HG03457 (cell line): Measurements from ENCODE around the gene KRTAP5-4.
"Not testable (repeated sequence)": the region's sequence is repeated elsewhere in the genome, so short reads cannot be mapped to it uniquely, and the experiment has no call there.

ENCODE experiments used
- ATAC-seq: cut with Tn5 transposase; IDR thresholded peaks from one replicate; pipeline ENCODE4 v1.9.1; 2021; ENCODE audit warnings: moderate number of reproducible peaks; ENCODE audit not compliant: unreplicated experiment

KRTAP5-4 gene

DNA sequence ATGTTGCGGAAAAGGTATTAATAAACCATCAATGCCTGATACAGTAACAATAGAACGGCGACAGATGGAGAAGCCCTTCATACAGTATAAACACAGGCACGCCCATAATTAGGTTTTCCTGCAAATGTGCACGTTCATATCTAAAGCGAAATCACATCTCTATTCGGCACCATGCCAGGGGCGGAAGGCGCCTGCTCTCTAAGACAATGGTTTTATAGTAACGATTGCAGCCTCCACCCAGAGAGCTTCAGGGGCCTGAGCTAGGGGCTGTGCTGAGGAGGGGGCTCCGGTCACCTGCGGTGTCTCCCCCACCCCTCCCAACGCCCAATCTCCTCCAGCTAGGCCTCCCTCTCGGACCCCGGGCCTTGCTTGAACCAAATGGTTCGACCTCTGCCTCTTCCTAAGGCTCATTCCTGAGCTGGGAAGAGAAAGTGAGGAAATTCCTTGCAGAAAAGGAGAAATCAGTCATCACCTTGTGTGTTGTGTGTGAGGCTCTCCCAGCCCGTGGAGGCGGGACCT is 17.2 kb upstream of the KRTAP5-4 start:
- no peak for ATAC-seq

DNA sequence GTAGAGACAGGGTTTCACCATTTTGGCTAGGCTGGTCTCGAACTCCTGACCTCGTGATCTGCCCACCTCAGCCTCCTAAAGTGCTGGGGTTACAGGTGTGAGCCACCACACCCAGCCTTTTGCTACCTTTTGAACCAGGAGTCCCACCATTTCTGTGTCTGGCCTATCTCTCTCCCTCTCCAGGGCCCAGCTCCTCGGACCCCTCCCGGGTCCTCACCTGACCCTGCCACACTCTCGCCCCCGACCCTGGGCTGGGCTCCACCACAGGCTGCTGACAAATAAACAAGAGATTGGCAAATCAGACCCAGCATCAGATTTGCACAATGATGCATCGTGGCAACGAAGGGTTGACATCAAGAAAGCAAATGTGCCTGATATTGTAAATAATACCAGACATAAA is 16.4 kb upstream of the KRTAP5-4 start:
- no peak for ATAC-seq

DNA sequence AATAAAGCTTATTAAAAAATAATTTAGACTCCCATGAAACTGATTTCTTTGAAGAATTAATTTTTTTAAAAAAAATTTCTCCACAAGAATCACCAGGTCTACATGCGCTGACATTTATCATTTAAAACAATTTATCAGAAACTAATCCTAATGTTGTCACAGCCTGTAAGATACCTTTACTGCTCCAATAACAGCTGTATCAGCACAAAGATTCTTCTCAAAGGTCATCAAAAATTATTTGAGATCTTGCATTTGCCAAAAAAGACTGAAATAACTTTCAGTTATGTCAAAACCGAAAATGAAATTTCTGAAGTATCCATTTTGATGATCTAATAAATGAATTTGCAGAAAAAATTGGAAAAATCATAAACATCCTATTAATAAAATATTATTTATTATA is 15.7 kb upstream of the KRTAP5-4 start:
- ATAC-seq = no peak

- ATAC-seq = no peak
These were observed 14.5 kb upstream of the KRTAP5-4 start for GRCh38 chr11:1636291-1636950.

DNA sequence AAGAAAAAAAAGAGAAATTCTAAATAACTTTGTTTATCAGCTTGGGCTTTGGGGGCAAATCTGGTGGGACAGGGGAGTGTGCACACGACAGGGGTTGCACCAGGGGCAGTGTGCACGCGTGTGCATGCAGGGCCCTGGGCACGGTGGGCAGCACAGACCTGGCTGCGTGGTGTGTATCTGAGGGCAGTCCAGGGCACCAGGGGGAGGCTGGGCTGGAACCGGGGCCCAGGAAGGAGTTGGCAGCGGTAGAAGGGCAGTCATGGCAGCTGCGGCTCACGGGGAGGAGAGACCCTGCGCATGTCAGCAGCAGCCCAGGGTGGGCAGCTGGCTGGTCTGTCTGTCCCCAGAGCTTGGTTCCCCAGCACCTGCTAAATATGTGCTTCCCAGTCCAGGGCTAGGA is 11.9 kb upstream of the KRTAP5-4 start:
- ATAC-seq = no peak

- ATAC-seq = no peak
These were observed 10.2 kb upstream of the KRTAP5-4 start for GRCh38 chr11:1632053-1632714.

DNA sequence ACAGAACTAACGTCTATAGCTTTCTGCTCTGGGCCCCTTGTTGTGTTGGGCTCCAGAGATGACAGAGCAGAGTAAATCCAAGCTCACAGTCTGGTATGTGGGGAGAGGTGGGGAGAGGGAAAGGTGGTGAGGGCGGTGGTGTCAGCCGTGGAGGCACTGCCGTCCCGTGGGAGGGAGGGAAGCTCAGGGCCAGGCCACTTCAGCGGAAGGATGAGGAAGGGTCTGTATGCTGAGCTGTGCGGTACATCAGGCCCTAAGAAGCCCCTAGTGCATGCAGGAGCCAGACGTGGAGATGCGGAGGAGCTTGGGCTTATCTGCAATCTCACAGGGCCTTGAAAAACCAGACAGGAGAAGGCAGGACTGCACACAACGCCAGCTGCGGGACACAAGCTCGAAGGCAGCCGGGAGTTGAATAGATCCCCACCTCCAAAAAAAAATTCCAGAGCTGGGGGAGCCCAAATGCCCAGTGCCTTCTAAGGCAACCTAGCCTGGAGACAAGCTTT is 9.2 kb upstream of the KRTAP5-4 start:
- no peak for ATAC-seq

DNA sequence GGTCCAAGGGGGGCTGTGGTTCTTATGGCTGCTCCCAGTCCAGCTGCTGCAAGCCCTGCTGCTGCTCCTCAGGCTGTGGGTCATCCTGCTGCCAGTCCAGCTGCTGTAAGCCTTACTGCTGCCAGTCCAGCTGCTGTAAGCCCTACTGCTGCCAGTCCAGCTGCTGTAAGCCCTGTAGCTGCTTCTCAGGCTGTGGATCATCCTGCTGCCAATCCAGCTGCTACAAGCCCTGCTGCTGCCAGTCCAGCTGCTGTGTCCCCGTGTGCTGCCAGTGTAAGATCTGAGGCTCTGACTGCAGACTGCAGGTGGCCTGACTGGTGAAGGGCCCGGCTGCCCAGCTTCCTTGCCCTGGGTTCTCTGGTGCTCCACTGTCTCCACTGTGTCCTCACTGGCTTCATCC is 8.3 kb upstream of the KRTAP5-4 start:
- no peak for ATAC-seq

DNA sequence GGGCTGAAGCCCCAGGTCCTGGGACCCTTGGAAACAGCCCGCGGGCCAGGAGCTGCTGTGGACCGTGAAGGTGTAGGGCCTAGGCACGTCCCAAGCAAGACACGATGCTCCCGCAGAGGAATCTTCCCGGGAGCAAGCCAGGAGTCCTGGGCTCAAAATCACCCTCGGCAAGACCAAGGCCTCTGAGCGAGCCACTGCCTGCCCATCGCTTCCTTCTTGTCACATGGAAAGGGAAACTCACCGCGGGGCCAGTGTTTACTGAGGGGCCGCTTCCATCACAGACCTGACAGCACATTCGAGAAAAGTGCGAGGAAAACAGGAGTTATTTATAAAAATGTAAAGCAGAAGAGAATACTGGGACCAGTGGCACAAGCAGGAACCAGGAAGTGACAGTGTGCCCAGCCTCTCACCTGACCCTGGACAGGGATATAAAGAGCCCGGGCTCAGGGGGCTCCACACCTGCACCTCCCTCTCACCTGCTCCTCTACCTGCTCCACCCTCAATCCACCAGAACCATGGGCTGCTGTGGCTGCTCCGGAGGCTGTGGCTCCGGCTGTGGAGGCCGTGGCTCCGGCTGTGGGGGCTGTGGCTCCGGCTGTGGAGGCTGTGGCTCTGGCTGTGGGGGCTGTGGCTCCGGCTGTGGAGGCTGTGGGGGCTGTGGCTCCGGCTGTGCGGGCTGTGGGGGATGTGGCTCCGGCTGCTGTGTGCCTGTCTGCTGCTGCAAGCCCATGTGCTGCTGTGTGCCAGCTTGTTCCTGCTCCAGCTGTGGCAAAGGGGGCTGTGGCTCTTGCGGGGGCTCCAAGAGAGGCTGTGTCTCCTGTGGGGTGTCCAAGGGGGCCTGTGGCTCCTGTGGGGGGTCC is 7.6 kb upstream of the KRTAP5-4 start, which contains the start of gene KRTAP5-5:
Gene KRTAP5-5 (plus strand): TSS at position 450 of the 860 bp plus-strand sequence. CDS start 66 bp downstream, at position 516.
- no peak for ATAC-seq

DNA sequence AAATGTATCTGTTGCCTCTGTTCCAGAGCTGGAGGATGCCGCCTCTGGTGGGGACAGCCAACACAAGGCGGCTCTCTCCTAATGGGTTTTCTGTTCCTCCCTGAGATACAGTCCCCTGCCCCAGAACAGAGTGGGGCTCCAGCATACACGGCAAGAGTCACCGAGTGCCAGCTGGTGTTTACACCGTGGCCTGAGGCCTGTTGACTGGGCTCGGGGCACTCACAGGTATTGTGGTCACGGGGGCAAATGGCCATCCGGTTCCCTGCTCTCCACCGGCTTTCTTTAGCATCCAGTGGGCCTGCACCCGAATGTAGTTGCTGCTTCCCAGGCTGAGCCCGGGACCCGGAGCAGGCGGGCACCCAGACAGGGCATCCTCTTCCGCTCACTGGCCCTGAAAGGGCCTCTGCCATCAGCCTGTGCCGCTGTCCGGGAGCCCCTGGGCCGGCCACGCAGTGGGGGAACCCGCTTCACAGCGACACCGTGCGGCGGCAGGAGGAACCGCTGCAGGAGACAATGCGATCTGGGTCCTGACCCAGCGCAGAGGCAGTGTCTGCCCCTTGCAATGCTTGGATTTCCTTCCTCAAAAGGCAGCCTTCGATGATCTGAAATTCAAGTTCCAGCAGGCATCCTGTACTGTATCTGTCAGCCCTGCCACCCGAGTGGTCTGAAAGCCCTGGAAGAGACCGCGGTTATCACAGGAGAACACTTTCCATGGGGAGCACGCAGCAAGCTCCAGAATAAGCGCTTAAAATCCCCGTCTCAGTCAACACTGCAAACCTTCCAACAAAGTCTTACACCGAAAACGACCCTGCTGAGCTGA is 6.8 kb upstream of the KRTAP5-4 start:
- ATAC-seq = no peak

DNA sequence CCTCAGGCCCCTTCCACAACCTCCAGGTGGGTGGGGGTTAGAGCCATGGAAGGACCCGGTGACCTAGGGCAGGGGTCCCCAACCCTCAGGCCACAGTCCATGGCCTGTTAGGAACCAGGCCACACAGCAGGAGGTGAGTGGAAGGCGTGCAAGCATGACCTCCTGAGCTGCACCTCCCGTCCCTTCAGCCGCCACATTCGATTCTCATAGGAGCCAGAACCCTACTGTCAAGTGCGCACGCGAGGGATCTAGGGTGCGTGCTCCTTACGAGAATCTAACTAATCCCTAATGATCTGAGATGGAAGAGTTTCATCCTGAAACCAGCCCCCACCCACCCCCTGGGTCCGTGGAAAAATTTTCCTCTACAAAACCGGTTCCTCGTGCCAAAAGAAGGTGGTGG is 3.6 kb upstream of the KRTAP5-4 start:
- no peak for ATAC-seq

GRCh38 chr11:1624621-1625020 is 2.7 kb upstream of the KRTAP5-4 start:
- ATAC-seq = no peak

GRCh38 chr11:1623716-1624115 is 1.8 kb upstream of the KRTAP5-4 start:
- no peak for ATAC-seq

- no peak for ATAC-seq
These were observed 2.5 kb downstream of the KRTAP5-4 start for GRCh38 chr11:1619449-1619848.

DNA sequence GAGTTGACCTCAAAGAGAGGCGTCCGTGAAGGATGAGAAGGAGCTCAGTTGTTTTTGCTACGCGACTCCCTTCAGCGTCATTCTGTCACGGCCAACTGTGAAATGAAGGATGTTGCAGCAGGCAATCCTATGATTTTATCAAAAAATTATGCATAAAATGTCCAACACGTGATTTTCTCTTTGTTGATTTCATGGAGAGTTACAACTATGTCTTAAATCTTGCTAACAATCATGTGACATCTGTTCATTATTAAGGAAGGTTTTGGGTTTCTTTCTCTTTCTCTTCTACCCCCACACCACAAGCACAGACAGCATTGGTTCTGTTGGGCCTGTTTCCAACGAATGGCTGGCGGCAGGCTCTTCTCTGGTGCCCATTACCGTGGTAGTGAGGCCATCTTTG is 3.7 kb downstream of the KRTAP5-4 start:
- ATAC-seq = no peak

DNA sequence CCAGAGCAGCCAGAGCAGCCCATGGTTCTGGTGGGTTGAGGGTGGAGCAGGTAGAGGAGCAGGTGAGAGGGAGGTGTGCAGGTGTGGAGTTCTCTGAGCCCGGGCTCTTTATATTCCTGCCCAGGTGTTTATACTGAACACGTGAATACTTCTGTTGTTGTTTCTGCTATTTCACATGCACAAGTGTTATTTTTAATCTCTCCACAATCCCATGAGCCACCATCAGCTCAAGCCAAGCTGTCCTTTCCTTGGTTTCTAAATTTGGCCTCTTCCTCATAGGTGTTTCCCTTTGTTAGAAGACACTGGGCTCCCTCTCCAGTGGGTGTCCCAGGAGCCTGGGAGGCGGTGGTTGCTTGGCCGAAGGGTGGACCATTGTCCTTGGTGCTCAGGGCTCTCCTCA is 13.6 kb downstream of the KRTAP5-4 start, which contains the start of gene KRTAP5-3:
Gene KRTAP5-3 (minus strand): TSS at position 101 of the 400 bp plus-strand sequence. CDS start 78 bp downstream, at position 23.
- no peak for ATAC-seq

DNA sequence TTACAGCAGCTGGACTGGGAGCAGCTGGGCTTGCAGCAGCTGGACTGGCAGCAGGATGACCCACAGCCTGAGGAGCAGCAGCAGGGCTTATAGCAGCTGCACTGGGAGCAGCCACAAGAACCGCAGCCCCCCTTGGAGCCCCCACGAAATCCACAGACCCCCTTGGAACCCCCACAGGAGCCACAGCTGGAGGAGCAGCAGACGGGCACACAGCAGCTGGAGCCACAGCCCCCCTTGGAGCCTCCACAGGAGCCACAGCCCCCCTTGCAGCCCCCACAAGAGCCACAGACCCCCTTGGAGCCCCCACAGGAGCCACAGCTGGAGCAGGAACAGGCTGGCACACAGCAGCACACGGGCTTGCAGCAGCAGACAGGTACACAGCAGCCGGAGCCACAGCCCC is 14.0 kb downstream of the KRTAP5-4 start:
- not testable (repeated sequence) for ATAC-seq

DNA sequence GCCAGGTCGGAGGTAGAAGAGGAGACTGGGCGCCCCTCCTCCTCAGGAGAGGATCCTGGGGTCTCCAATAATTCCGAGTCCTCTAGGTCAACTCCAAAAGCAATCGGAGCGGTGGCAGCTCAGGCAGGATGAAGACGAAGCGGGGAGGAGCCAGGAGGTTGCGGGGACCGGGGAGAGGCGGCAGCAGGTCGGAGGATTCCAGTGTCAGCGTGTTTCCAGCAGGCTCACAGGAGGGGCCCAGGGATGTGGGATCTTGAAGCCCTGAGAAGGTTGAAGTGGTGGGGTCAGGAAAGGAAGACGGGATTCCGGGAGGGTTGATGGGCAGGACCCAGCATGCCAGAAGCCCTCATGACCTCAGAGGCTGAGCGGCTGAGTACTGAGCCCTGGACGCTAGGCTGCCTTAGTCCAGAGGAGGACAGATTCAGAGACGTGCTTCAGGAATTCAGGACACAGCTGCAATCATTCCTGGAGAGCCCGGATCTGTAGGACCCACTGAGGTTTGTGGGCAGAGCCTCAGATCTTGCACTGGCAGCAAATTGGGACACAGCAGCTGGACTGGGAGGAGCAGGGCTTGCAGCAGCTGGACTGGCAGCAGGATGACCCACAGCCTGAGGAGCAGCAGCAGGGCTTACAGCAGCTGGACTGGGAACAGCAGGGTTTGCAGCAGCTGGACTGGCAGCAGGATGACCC is 14.6 kb downstream of the KRTAP5-4 start:
- ATAC-seq = not testable (repeated sequence)

GRCh38 chr11:1605923-1606322 is 16.0 kb downstream of the KRTAP5-4 start:
- ATAC-seq = peak; percentile 76

DNA sequence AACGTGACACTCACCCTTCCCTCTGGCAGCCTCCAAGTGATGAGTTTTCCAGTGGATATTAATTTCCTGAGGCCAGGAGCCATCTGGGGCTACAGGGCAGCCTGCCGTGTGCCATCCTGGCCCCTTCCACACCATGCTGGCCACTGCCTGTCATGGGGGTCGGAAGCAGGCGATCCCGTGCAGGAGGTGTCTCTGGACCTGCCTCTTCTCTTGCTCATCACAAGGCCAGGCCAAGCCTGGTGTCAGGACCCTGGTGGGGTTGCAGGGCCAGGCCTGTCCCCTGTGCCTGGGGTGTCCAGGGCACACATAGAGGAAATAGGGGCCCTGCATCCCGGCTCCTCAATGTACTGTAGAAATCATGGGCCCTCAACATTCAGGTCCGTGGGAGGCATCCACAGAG is 17.2 kb downstream of the KRTAP5-4 start:
- ATAC-seq = no peak
